Liver (tissue), 9 donors: ENCODE results near the gene CD55. TPM values are rescaled to one million over a fixed set of nuclear protein-coding genes. Genes with fewer than 3 reads are reported as not detected.

Source experiments
- DNase-seq: peaks from one replicate; pipeline ENCODE4 v3.0.0-alpha.2; 2017; ENCODE audit warnings: low spot score
- H3K27ac ChIP-seq, 2 donors: one replicate each; pipeline ENCODE4 v1.7.0; 2013; ENCODE audit warnings: inconsistent platforms in 2 of 2, low read length in 2 of 2, control low read depth in 1 of 2, low read depth in 1 of 2, mild to moderate bottlenecking in 1 of 2
- H3K27me3 ChIP-seq, 4 donors: one replicate each; pipeline versions ENCODE4 v1.6.1 to v1.7.0; 2013; ENCODE audit warnings: low read length in 3 of 4, inconsistent platforms in 1 of 4, mild to moderate bottlenecking in 1 of 4, moderate library complexity in 1 of 4; ENCODE audit not compliant: control insufficient read depth in 4 of 4, insufficient read depth in 4 of 4
- H3K36me3 ChIP-seq, 4 donors: one replicate each; pipeline versions ENCODE4 v1.6.1 to v1.7.0; 2013; ENCODE audit warnings: low read length in 3 of 4, mild to moderate bottlenecking in 3 of 4, low read depth in 1 of 4, moderate library complexity in 1 of 4; ENCODE audit not compliant: control insufficient read depth in 4 of 4, insufficient read depth in 3 of 4
- H3K4me1 ChIP-seq, 4 donors: one replicate each; pipeline versions ENCODE4 v1.6.1 to v1.7.0; 2013; ENCODE audit warnings: low read length in 3 of 4, mild to moderate bottlenecking in 3 of 4, moderate library complexity in 1 of 4; ENCODE audit not compliant: control insufficient read depth in 4 of 4, insufficient read depth in 4 of 4
- H3K4me3 ChIP-seq, 3 donors: one replicate each; pipeline versions ENCODE4 v1.6.1 to v1.7.0; 2013; ENCODE audit warnings: low read length in 3 of 3, control low read depth in 1 of 3, low read depth in 1 of 3, mild to moderate bottlenecking in 1 of 3
- H3K9ac ChIP-seq, 2 donors: one replicate each; pipeline ENCODE4 v1.7.0; 2013; ENCODE audit warnings: low read length in 2 of 2, mild to moderate bottlenecking in 2 of 2, moderate library complexity in 2 of 2, control low read depth in 1 of 2, low read depth in 1 of 2
- H3K9me3 ChIP-seq, 4 donors: one replicate each; pipeline versions ENCODE4 v1.6.1 to v1.7.0; 2013; ENCODE audit warnings: low read length in 3 of 4; ENCODE audit not compliant: control insufficient read depth in 4 of 4
- CTCF ChIP-seq: fragments of 150-350 bp; IDR thresholded peaks from 2 replicates; pipeline ENCODE4 v1.5.1; 2017; ENCODE audit warnings: improper control_type of control experiment, low read depth, low read length; ENCODE audit not compliant: missing input control
- EGR1 ChIP-seq, 2 donors: IDR thresholded peaks; 2 replicates each; pipeline ENCODE4 v1.6.1; 2016 to 2018; ENCODE audit warnings: antibody characterized with exemption in 2 of 2, low read depth in 2 of 2
- FOXA1 ChIP-seq: IDR thresholded peaks from 2 replicates; pipeline ENCODE4 v1.6.1; 2016; ENCODE audit warnings: antibody characterized with exemption
- GABPA ChIP-seq, 2 donors: IDR thresholded peaks in 1 of 2; conservative IDR thresholded peaks in 1 of 2; 2 replicates each; pipeline ENCODE4 v1.6.1; 2016; ENCODE audit warnings: antibody characterized with exemption in 2 of 2, mild to moderate bottlenecking in 1 of 2, moderate library complexity in 1 of 2
- HNF4A ChIP-seq, 2 donors: conservative IDR thresholded peaks; 2 replicates each; pipeline ENCODE4 v1.6.1; 2016; ENCODE audit warnings: antibody characterized with exemption in 2 of 2, mild to moderate bottlenecking in 2 of 2
- JUND ChIP-seq, 2 donors: IDR thresholded peaks; 2 replicates each; pipeline ENCODE4 v1.6.1; 2016; ENCODE audit warnings: antibody characterized with exemption in 2 of 2
- RAD21 ChIP-seq, 2 donors: IDR thresholded peaks; 2 replicates each; pipeline ENCODE4 v1.6.1; 2016; ENCODE audit warnings: antibody characterized with exemption in 2 of 2, mild to moderate bottlenecking in 2 of 2
- RXRA ChIP-seq, 2 donors: IDR thresholded peaks; 2 replicates each; pipeline ENCODE4 v1.6.1; 2017 to 2018; ENCODE audit warnings: antibody characterized with exemption in 2 of 2, mild to moderate bottlenecking in 1 of 2
- SP1 ChIP-seq: IDR thresholded peaks from 2 replicates; pipeline ENCODE4 v1.6.1; 2018; ENCODE audit warnings: antibody characterized with exemption, mild to moderate bottlenecking
- TAF1 ChIP-seq: conservative IDR thresholded peaks from 2 replicates; pipeline ENCODE4 v1.6.1; 2016; ENCODE audit warnings: antibody characterized with exemption, mild to moderate bottlenecking
- YY1 ChIP-seq: IDR thresholded peaks from 2 replicates; pipeline ENCODE4 v1.6.1; 2016; ENCODE audit warnings: antibody characterized with exemption, mild to moderate bottlenecking
- ZBTB33 ChIP-seq: IDR thresholded peaks from 2 replicates; pipeline ENCODE4 v1.6.1; 2016; ENCODE audit warnings: antibody characterized with exemption
- WGBS: extraction: QIAGEN DNeasy Blood & Tissue Kit; methylation state at CpG from one replicate; pipeline ENCODE4 v1.1.7; 2013; 5-methylcytosine and 5-hydroxymethylcytosine counted together
- polyA plus RNA-seq, 2 donors: library from polyadenylated mRNA; stranded (reverse) in 1 of 2; unstranded in 1 of 2; fragments of 200-250 nt in 1 of 2; fragments of >200 nt in 1 of 2; fragmentation: Nextera tagmentation in 1 of 2; extraction: Ambion mirVana in 1 of 2; gene quantifications; one replicate each; pipeline versions ENCODE4 v1.2.1 to v1.2.3, GENCODE V29; 2013 to 2015
- total RNA-seq, 2 donors: library from RNA; depleted of rRNA; stranded (reverse); fragments of >200 nt; gene quantifications; one replicate each; pipeline ENCODE4 v1.2.3, GENCODE V29; 2014
- donor health status: healthy.
- donor health status: healthy.
- donor health status: healthy.
- donor health status: healthy.
- donor health status: healthy.

Gene CD55
- total and polyA plus RNA-seq, 4 donors, result 11.0 to 27.6 (median 12.6) TPM

- peaks cover 0 to 3% (median 0%) of the 10 kb centered on the region in 4 donors for H3K9me3 ChIP-seq
- no peak overlapping the region for H3K9ac ChIP-seq
- H3K36me3 ChIP-seq, result no peaks in the 10 kb centered on the region
- H3K27ac ChIP-seq, result no peak overlapping the region
- H3K4me1 ChIP-seq, result no peaks in the 10 kb centered on the region
- no peaks in the 10 kb centered on the region for H3K27me3 ChIP-seq
- no peak for TF ChIP-seq GABPA (IDR thresholded peaks at IDR 0.05 in 1 of 2, conservative IDR thresholded peaks at IDR 0.05 in 1 of 2)
- TF ChIP-seq HNF4A (conservative IDR thresholded peaks at IDR 0.05), result no peak
- no peak for TF ChIP-seq YY1
- no peak for TF ChIP-seq RXRA (IDR thresholded peaks at IDR 0.05)
- TF ChIP-seq TAF1, result no peak
- TF ChIP-seq EGR1 (IDR thresholded peaks at IDR 0.05; ENCODE audit: low read depth in 2 of 2), result no peak
- no peak for TF ChIP-seq FOXA1
- TF ChIP-seq CTCF, result no peak
- TF ChIP-seq RAD21 (IDR thresholded peaks at IDR 0.05), result no peak
- TF ChIP-seq ZBTB33, result no peak
- no peak overlapping the region for H3K4me3 ChIP-seq
- DNase-seq, result no peak
Measured at GRCh38 chr1:207289756-207290155, 31.7 kb upstream of the CD55 start.

GRCh38 chr1:207291723-207292122 is 29.8 kb upstream of the CD55 start:
- no peak for TF ChIP-seq JUND (IDR thresholded peaks at IDR 0.05)
- no peak overlapping the region for H3K4me3 ChIP-seq
- H3K9me3 ChIP-seq, result peaks cover 0 to 3% (median 0%) of the 10 kb centered on the region in 4 donors
- H3K27ac ChIP-seq, result no peak overlapping the region
- WGBS, result 93% methylated on average over 2 of the region's 2 CpGs
- H3K4me1 ChIP-seq, result no peaks in the 10 kb centered on the region
- DNase-seq, result no peak
- no peaks in the 10 kb centered on the region for H3K27me3 ChIP-seq
- H3K36me3 ChIP-seq, result no peaks in the 10 kb centered on the region
- H3K9ac ChIP-seq, result no peak overlapping the region

- TF ChIP-seq TAF1, result no peak
- no peak for TF ChIP-seq RXRA (IDR thresholded peaks at IDR 0.05)
- TF ChIP-seq SP1, result no peak
- TF ChIP-seq RAD21 (IDR thresholded peaks at IDR 0.05), result no peak
- no peak for TF ChIP-seq CTCF
- no peak for TF ChIP-seq HNF4A (conservative IDR thresholded peaks at IDR 0.05)
- H3K36me3 ChIP-seq, result no peaks in the 10 kb centered on the region
- H3K4me1 ChIP-seq, result peaks cover 0 to 11% (median 2%) of the 10 kb centered on the region in 4 donors
- no peak overlapping the region for H3K9ac ChIP-seq
- 85% methylated on average over 2 of the region's 2 CpGs for WGBS
- no peak overlapping the region for H3K4me3 ChIP-seq
- H3K27ac ChIP-seq, result no peak overlapping the region
- no peak for DNase-seq
- H3K27me3 ChIP-seq, result no peaks in the 10 kb centered on the region
- no peaks in the 10 kb centered on the region for H3K9me3 ChIP-seq
Measured at GRCh38 chr1:207298186-207298585, 23.3 kb upstream of the CD55 start.
